HG03378 (cell line): ENCODE data around the gene ZFP64.
"Not testable (repeated sequence)": the region's sequence is repeated elsewhere in the genome, so short reads cannot be mapped to it uniquely, and the experiment has no call there.

ENCODE experiments used
- ATAC-seq: cut with Tn5 transposase; IDR thresholded peaks from one replicate; pipeline ENCODE4 v1.9.1; 2021; ENCODE audit warnings: mild to moderate bottlenecking, moderate library complexity; ENCODE audit not compliant: unreplicated experiment

Gene ZFP64

GRCh38 chr20:52207020-52207810 lies 15.6 kb upstream of the ZFP64 start:
- ATAC-seq: no peak

- no peak for ATAC-seq
Measured at GRCh38 chr20:52204136-52204535, 12.6 kb upstream of the ZFP64 start.

- no peak for ATAC-seq
Measured at GRCh38 chr20:52201395-52201794, 9.8 kb upstream of the ZFP64 start.

- ATAC-seq: no peak
Measured at GRCh38 chr20:52200870-52201269, 9.3 kb upstream of the ZFP64 start.

- no peak for ATAC-seq
Measured at GRCh38 chr20:52196845-52197244, 5.3 kb upstream of the ZFP64 start.

GRCh38 chr20:52193886-52194545 lies 2.4 kb upstream of the ZFP64 start:
- ATAC-seq: no peak

- ATAC-seq: no peak
Measured at GRCh38 chr20:52193133-52193532, 1.6 kb upstream of the ZFP64 start.

- not testable (repeated sequence) for ATAC-seq
Measured at GRCh38 chr20:52192719-52193007, 1.1 kb upstream of the ZFP64 start.

GRCh38 chr20:52191916-52192718 lies 538 bp upstream of the ZFP64 start:
- ATAC-seq: peak; percentile 43

- ATAC-seq: peak; percentile 45
Measured at GRCh38 chr20:52190437-52191131, 995 bp downstream of the ZFP64 start.

- ATAC-seq: no peak
Measured at GRCh38 chr20:52181766-52182165, 9.8 kb downstream of the ZFP64 start.

- no peak for ATAC-seq
Measured at GRCh38 chr20:52180180-52180840, 11.3 kb downstream of the ZFP64 start.

- peak; percentile 90 for ATAC-seq
Measured at GRCh38 chr20:52179331-52180179, 12.0 kb downstream of the ZFP64 start.

- ATAC-seq: no peak
Measured at GRCh38 chr20:52178691-52179090, 12.9 kb downstream of the ZFP64 start.

- no peak for ATAC-seq
Measured at GRCh38 chr20:52175840-52176239, 15.7 kb downstream of the ZFP64 start.

GRCh38 chr20:52172392-52173047 lies 19.1 kb downstream of the ZFP64 start:
- ATAC-seq: peak; percentile 86

GRCh38 chr20:52171025-52171424 lies 20.6 kb downstream of the ZFP64 start:
- ATAC-seq: no peak

GRCh38 chr20:52168116-52168515 lies 23.5 kb downstream of the ZFP64 start:
- ATAC-seq: no peak

GRCh38 chr20:52167232-52167840 lies 24.2 kb downstream of the ZFP64 start:
- ATAC-seq: no peak
